HepG2 (cell line): ENCODE results near the gene CTRL. TPM values are rescaled to one million over a fixed set of nuclear protein-coding genes. Genes with fewer than 3 reads are reported as not detected.

Source experiments
- ADNP ChIP-seq: sonication (generic); formaldehyde crosslinking; IDR thresholded peaks from 2 replicates; pipeline ENCODE4 v1.4.0; 2020; ENCODE audit warnings: missing genetic modification reagents
- FOXK2 ChIP-seq: fragments of 450-650 bp; IDR thresholded peaks from 2 replicates; pipeline ENCODE4 v1.6.1; 2016
- HNRNPK ChIP-seq: fragments of 200-400 bp; formaldehyde crosslinking; IDR thresholded peaks from 2 replicates; pipeline ENCODE4 v1.6.1; 2018; ENCODE audit warnings: low read length, low read depth, moderate library complexity, mild to moderate bottlenecking; ENCODE audit not compliant: poor library complexity, severe bottlenecking
- KDM5A ChIP-seq: fragments of 200-600 bp; sonication (generic); IDR thresholded peaks from 2 replicates; pipeline ENCODE4 v1.7.0; 2018; ENCODE audit warnings: antibody characterized with exemption, mild to moderate bottlenecking, low read length, borderline replicate concordance
- MEIS1 ChIP-seq: sonication (generic); formaldehyde crosslinking; IDR thresholded peaks from 2 replicates; pipeline ENCODE4 v1.9.0; 2021; ENCODE audit warnings: mild to moderate bottlenecking, missing genetic modification reagents, moderate library complexity, borderline replicate concordance
- POGZ ChIP-seq: sonication (generic); formaldehyde crosslinking; IDR thresholded peaks from 2 replicates; pipeline ENCODE4 v1.4.0; 2020; ENCODE audit warnings: mild to moderate bottlenecking, missing genetic modification reagents
- PPARG ChIP-seq: conservative IDR thresholded peaks from 2 replicates; pipeline ENCODE4 v1.6.1; 2016; ENCODE audit warnings: missing biosample characterization, missing genetic modification reagents
- SALL2 ChIP-seq: sonication (generic); formaldehyde crosslinking; IDR thresholded peaks from 2 replicates; pipeline ENCODE4 v1.8.1; 2023; ENCODE audit warnings: mild to moderate bottlenecking, missing genetic modification reagents, inconsistent platforms
- SATB2 ChIP-seq: sonication (generic); formaldehyde crosslinking; IDR thresholded peaks from 2 replicates; pipeline ENCODE4 v1.5.0; 2020; ENCODE audit warnings: missing genetic modification reagents
- SOX13 ChIP-seq, 3 experiments: fragments of 450-650 bp in 1 of 3; sonication (generic) in 1 of 3; formaldehyde crosslinking in 1 of 3; IDR thresholded peaks in 2 of 3; conservative IDR thresholded peaks in 1 of 3; 2 replicates each; pipeline versions ENCODE4 v1.5.0 to v1.6.1; 2016 to 2020; ENCODE audit warnings: antibody characterized with exemption in 1 of 3, mild to moderate bottlenecking in 1 of 3, missing compliant biosample characterization in 1 of 3, missing genetic modification reagents in 1 of 3, moderate library complexity in 1 of 3
- SRY ChIP-seq: sonication (generic); formaldehyde crosslinking; IDR thresholded peaks from 2 replicates; pipeline ENCODE4 v1.8.0; 2022; ENCODE audit warnings: mild to moderate bottlenecking, missing genetic modification reagents
- ZBTB34 ChIP-seq: sonication (generic); formaldehyde crosslinking; IDR thresholded peaks from 2 replicates; pipeline ENCODE4 v1.8.0; 2022; ENCODE audit warnings: mild to moderate bottlenecking, missing genetic modification reagents
- ZNF207 ChIP-seq: fragments of 450-650 bp; IDR thresholded peaks from 2 replicates; pipeline ENCODE4 v1.6.1; 2016; ENCODE audit warnings: antibody characterized with exemption, borderline replicate concordance
- ZNF230 ChIP-seq: sonication (generic); formaldehyde crosslinking; IDR thresholded peaks from 2 replicates; pipeline ENCODE4 v1.4.0; 2020; ENCODE audit warnings: mild to moderate bottlenecking, missing genetic modification reagents
- ZNF275 ChIP-seq: sonication (generic); formaldehyde crosslinking; IDR thresholded peaks from 2 replicates; pipeline ENCODE4 v1.8.0; 2022; ENCODE audit warnings: missing genetic modification reagents, mild to moderate bottlenecking, inconsistent platforms, borderline replicate concordance
- ZNF407 ChIP-seq: sonication (generic); formaldehyde crosslinking; IDR thresholded peaks from one replicate; pipeline ENCODE4 v1.5.1; 2020; ENCODE audit warnings: mild to moderate bottlenecking, missing genetic modification reagents; ENCODE audit errors: not compliant biosample characterization
- ZNF737 ChIP-seq: sonication (generic); formaldehyde crosslinking; IDR thresholded peaks from 2 replicates; pipeline ENCODE4 v1.5.0; 2020; ENCODE audit warnings: missing genetic modification reagents, mild to moderate bottlenecking, borderline replicate concordance
- polyA plus RNA-seq, 8 experiments: library from polyadenylated mRNA; depleted of rRNA in 3 of 8; stranded (reverse) in 7 of 8; unstranded in 1 of 8; fragments of >200 nt; fragmentation: Illumina TruSeq in 4 of 8; extraction: Trizol in 4 of 8; gene quantifications; 2 replicates each; pipeline versions ENCODE4 v1.2.1 to v1.2.3, GENCODE V29; 2011 to 2016; ENCODE audit warnings: low read depth in 4 of 8, missing spikeins in 1 of 8, mixed read lengths in 1 of 8; ENCODE audit not compliant: insufficient read depth in 1 of 8
- total RNA-seq, 5 experiments: library from RNA; depleted of rRNA; stranded (reverse); fragments of >200 nt; fragmentation: Illumina TruSeq; extraction: Trizol; gene quantifications; 2 replicates each; pipeline ENCODE4 v1.2.3, GENCODE V29; 2016; ENCODE audit warnings: low read depth in 1 of 5

The CTRL gene
- total and polyA plus RNA-seq, 2 of the 13 experiments (the other 11 are each of a cell fraction or from before 2014, with no cell fraction given), result 1.9 to 2.7 TPM

GRCh38 chr16:67943619-67944504 is 12.2 kb upstream of the CTRL start, which contains the start of gene LCAT (continued):
- TF ChIP-seq ZNF407 (peak; percentile 56), POGZ (CRISPR knock-in tag) (peak; percentile 40), ZNF275 (CRISPR knock-in tag) (no peak), MEIS1 (CRISPR knock-in tag) (no peak; the same call in 1 of the 2 replicates), FOXK2 (no peak), PPARG (CRISPR knock-in tag) (peak; percentile 22; the same call in 1 of the 2 replicates), SALL2 (CRISPR knock-in tag) (no peak), ZNF737 (CRISPR knock-in tag) (no peak), SATB2 (CRISPR knock-in tag) (no peak), ADNP (CRISPR knock-in tag) (no peak), ZNF230 (no peak), ZNF207 (no peak), HNRNPK (peak; percentile 40), KDM5A (peak; percentile 56; the same call in 1 of the 2 replicates), ZBTB34 (CRISPR knock-in tag) (peak; percentile 78; the same call in 1 of the 2 replicates), SRY (CRISPR knock-in tag) (no peak; the same call in 1 of the 2 replicates), SOX13 (IDR thresholded peaks at IDR 0.05) (no peak), SOX13 (CRISPR knock-in tag; conservative IDR thresholded peaks at IDR 0.05 in 1 of 2, IDR thresholded peaks at IDR 0.05 in 1 of 2) (peak in 1 of 2 experiments; percentile 42; a peak in 1 of 4 replicates)
